Lung microvascular endothelial cell (primary cell): ENCODE measurements around the gene STIM1. TPM values are rescaled to one million over a fixed set of nuclear protein-coding genes. Genes with fewer than 3 reads are reported as not detected.
"Not testable (repeated sequence)": the region's sequence is repeated elsewhere in the genome, so short reads cannot be mapped to it uniquely, and the experiment has no call there.

Experiments
- DNase-seq, 2 donors: peaks; one replicate each; pipeline versions ENCODE4 v3.0.0 to v3.0.0-alpha.2; 2010; ENCODE audit warnings: low read depth in 2 of 2
- total RNA-seq: library from RNA; depleted of rRNA; stranded (reverse); fragments of >200 nt; gene quantifications from 2 replicates; pipeline ENCODE4 v1.2.1, GENCODE V29; 2014

Gene STIM1
- total RNA-seq, 1 donor from 2014 or later = 32.7 TPM

GRCh38 chr11:3879967-3880542 lies 24.6 kb downstream of the STIM1 start:
- DNase-seq = peak; percentile 70 to 79

- DNase-seq = peak; percentile 75 to 87
Observed at GRCh38 chr11:3880724-3881123, 25.3 kb downstream of the STIM1 start.

GRCh38 chr11:3882655-3883054 lies 27.2 kb downstream of the STIM1 start:
- no peak for DNase-seq

GRCh38 chr11:3885855-3886254 lies 30.4 kb downstream of the STIM1 start:
- DNase-seq = peak; percentile 23 to 40

- no peak for DNase-seq
Observed at GRCh38 chr11:3886985-3887384, 31.5 kb downstream of the STIM1 start.

GRCh38 chr11:3888876-3889275 lies 33.4 kb downstream of the STIM1 start:
- DNase-seq = no peak

GRCh38 chr11:3890014-3890413 lies 34.5 kb downstream of the STIM1 start:
- DNase-seq = no peak

GRCh38 chr11:3890806-3891205 lies 35.3 kb downstream of the STIM1 start:
- DNase-seq = no peak

GRCh38 chr11:3891751-3892150 lies 36.3 kb downstream of the STIM1 start:
- no peak for DNase-seq

GRCh38 chr11:3892156-3892555 lies 36.7 kb downstream of the STIM1 start:
- DNase-seq = no peak

- no peak for DNase-seq
Observed at GRCh38 chr11:3893311-3893710, 37.8 kb downstream of the STIM1 start.

GRCh38 chr11:3894128-3894731 lies 38.8 kb downstream of the STIM1 start:
- DNase-seq = peak in 1 of 2 donors; percentile 29

- DNase-seq = no peak
Observed at GRCh38 chr11:3896644-3897043, 41.2 kb downstream of the STIM1 start.

GRCh38 chr11:3900230-3900629 lies 44.8 kb downstream of the STIM1 start:
- DNase-seq = not testable (repeated sequence)

- DNase-seq = no peak
Observed at GRCh38 chr11:3901249-3902025, 46.0 kb downstream of the STIM1 start.

- DNase-seq = no peak
Observed at GRCh38 chr11:3902441-3902840, 47.0 kb downstream of the STIM1 start.

- DNase-seq = peak; percentile 19 to 33
Observed at GRCh38 chr11:3903207-3903896, 47.9 kb downstream of the STIM1 start.

GRCh38 chr11:3904228-3904627 lies 48.8 kb downstream of the STIM1 start:
- DNase-seq = no peak

GRCh38 chr11:3905080-3905953 lies 49.9 kb downstream of the STIM1 start:
- no peak for DNase-seq

- no peak for DNase-seq
Observed at GRCh38 chr11:3906166-3906565, 50.7 kb downstream of the STIM1 start.

GRCh38 chr11:3907590-3907989 lies 52.1 kb downstream of the STIM1 start:
- DNase-seq = peak in 1 of 2 donors; percentile 17
